ENCODE data around the gene PRKG2. TPM values are rescaled to one million over a fixed set of nuclear protein-coding genes. Genes with fewer than 3 reads are reported as not detected.
A peak's percentile ranks its signal among the peaks of the same experiment; 100 is the strongest.

Gene PRKG2
- total RNA-seq, 4 donors from 2014 or later: 0.34 to 1.7 (median 1.2) TPM

DNA sequence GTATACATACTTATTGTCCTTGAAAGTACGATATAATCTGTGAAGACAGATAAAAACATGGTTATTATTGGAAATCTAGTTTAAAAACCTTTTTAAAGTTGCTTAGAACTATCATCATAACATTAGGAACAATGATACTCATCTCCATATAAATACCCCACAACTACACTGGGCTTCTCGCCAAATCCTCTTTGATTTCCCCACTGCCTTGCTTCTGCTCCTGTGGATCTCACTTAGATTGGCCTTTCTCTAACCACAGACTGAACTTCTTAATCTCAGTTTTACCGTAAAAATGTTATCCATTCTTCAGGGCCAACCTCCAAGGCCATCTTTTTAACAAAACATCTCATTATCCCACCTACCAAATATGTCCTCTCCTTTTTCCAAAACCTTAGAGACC lies 77.6 kb downstream of the PRKG2 start:
- no peak for TF ChIP-seq POLR2A (IDR thresholded peaks at IDR 0.05)
- TF ChIP-seq, protein P1, sequence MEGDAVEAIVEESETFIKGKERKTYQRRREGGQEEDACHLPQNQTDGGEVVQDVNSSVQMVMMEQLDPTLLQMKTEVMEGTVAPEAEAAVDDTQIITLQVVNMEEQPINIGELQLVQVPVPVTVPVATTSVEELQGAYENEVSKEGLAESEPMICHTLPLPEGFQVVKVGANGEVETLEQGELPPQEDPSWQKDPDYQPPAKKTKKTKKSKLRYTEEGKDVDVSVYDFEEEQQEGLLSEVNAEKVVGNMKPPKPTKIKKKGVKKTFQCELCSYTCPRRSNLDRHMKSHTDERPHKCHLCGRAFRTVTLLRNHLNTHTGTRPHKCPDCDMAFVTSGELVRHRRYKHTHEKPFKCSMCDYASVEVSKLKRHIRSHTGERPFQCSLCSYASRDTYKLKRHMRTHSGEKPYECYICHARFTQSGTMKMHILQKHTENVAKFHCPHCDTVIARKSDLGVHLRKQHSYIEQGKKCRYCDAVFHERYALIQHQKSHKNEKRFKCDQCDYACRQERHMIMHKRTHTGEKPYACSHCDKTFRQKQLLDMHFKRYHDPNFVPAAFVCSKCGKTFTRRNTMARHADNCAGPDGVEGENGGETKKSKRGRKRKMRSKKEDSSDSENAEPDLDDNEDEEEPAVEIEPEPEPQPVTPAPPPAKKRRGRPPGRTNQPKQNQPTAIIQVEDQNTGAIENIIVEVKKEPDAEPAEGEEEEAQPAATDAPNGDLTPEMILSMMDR (IDR thresholded peaks at IDR 0.05): no peak
- H3K4me3 ChIP-seq (ENCODE audit: low read depth, poor library complexity, severe bottlenecking): no peak overlapping the region
- WGBS, 2 donors: 88 to 89% methylated on average over 3 of the region's 3 CpGs
- intact Hi-C loops (cut with DNase I; ENCODE audit: low total_unique reads): no loop called here
- no peak for DNase-seq (ENCODE audit: low spot score in 2 of 2)

DNA sequence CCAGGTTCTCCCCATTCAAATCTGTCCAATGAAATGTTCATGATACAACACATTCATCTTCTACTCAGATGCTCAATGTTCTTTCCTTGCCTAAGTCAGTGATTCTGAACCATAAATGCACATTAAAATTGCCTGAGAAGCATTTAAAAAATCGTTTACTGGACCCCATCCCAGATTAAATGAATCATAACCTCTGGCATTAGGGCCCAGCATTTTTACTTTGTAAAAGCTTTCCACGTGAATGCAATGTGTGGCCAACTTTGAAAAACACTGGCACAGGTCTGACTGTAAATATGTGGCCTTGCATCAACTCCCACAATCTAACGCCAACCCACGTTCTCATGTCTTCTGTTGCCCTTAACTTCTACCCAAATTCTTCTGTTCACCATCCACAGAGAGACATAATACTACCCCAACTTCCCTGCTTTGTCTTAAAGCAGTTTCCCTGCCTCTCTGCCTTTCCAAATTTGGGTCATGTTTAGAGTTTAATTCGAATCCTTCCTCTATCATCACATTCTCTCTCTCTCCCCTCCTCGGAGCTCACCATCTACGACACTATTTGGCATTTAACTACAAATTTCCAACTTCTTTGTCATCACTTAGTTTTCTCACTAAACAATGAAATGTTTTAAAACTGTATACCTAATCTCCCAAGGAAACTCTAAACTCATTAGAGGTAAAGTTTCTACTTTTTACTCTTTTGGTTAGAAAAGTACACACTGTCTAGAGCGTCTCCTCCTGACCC lies 78.7 kb downstream of the PRKG2 start:
- H3K4me3 ChIP-seq (ENCODE audit: low read depth, poor library complexity, severe bottlenecking): no peak overlapping the region
- DNase-seq (ENCODE audit: low spot score in 2 of 2): peak in 1 of 2 donors; percentile 63
- WGBS, 2 donors: 38 to 41% methylated on average over 8 of the region's 8 CpGs
- intact Hi-C loops (cut with DNase I; ENCODE audit: low total_unique reads): no loop called here
- TF ChIP-seq, protein P1 (IDR thresholded peaks at IDR 0.05): no peak
- TF ChIP-seq POLR2A (IDR thresholded peaks at IDR 0.05): no peak

DNA sequence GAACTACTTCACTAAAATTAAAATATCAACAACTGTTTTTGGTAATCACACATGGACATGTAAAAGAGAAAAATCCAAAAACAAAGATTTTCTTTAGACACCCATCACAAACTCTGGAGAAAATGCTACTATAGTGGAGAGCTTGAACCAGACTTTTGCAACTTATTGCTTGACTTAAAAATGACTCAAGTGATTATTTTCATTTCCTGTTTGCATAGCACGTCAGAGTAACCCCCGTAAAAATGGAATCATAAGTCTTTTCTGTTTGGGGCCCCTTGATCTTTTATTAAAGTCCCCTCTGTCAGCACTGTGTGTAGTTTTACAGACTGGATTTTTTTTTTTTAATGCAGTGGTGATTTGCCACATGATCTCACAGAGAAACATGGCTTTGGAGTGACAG lies 79.5 kb downstream of the PRKG2 start:
- 57% methylated on average over 2 of the region's 2 CpGs for WGBS, 2 donors
- no peak overlapping the region for H3K4me3 ChIP-seq (ENCODE audit: low read depth, poor library complexity, severe bottlenecking)
- intact Hi-C loops (cut with DNase I; ENCODE audit: low total_unique reads): no loop called here
- no peak for DNase-seq (ENCODE audit: low spot score in 2 of 2)
- TF ChIP-seq POLR2A (IDR thresholded peaks at IDR 0.05): no peak
- TF ChIP-seq, protein P1 (IDR thresholded peaks at IDR 0.05): no peak

DNA sequence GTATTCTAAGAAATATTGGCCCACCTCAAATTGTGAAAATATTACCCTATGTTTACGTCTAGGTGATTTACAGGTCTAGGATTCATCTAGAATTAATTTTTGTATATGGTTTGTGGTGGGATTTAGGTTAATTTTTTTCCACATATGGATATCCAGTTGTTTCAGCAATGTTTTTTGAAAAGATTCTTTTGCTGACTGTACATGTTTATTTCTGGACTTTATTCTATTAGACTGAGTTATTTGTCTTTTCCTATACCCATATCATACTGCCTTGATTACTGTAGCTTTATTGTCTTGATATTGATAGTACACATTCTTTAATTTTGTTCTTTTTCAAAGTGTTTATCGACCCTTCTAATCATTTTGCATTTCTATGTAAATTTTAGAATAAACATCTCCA lies 83.5 kb downstream of the PRKG2 start:
- intact Hi-C loops (cut with DNase I; ENCODE audit: low total_unique reads): no loop called here
- DNase-seq (ENCODE audit: low spot score in 2 of 2): no peak
- WGBS, 2 donors: 92 to 95% methylated on average over 2 of the region's 2 CpGs
- H3K4me3 ChIP-seq (ENCODE audit: low read depth, poor library complexity, severe bottlenecking): no peak overlapping the region
- no peak for TF ChIP-seq POLR2A (IDR thresholded peaks at IDR 0.05)
- TF ChIP-seq, protein P1 (IDR thresholded peaks at IDR 0.05): no peak

DNA sequence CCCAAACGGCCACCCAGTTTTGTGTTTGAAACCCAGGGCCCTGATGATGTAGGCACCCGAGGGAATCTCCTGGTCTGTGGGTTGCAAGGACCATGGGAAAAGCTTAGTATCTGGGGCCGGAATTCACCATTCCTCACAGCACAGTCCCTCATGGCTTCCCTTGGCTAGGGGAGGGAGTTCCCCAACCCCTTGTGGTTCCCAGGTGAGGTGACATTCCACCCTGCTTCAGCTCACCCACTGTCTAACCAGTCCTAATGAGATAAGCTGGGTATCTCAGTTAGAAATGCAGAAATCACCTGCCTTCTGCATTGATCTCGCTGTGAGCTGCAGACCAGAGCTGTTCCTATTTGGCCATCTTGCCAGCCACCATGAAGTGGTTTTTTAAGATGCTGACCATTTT lies 84.0 kb downstream of the PRKG2 start:
- H3K4me3 ChIP-seq (ENCODE audit: low read depth, poor library complexity, severe bottlenecking): no peak overlapping the region
- WGBS, 2 donors: 84 to 86% methylated on average over 4 of the region's 4 CpGs
- no peak for DNase-seq (ENCODE audit: low spot score in 2 of 2)
- intact Hi-C loops (cut with DNase I; ENCODE audit: low total_unique reads): no loop called here
- TF ChIP-seq, protein P1 (IDR thresholded peaks at IDR 0.05): no peak
- TF ChIP-seq POLR2A (IDR thresholded peaks at IDR 0.05): no peak

DNA sequence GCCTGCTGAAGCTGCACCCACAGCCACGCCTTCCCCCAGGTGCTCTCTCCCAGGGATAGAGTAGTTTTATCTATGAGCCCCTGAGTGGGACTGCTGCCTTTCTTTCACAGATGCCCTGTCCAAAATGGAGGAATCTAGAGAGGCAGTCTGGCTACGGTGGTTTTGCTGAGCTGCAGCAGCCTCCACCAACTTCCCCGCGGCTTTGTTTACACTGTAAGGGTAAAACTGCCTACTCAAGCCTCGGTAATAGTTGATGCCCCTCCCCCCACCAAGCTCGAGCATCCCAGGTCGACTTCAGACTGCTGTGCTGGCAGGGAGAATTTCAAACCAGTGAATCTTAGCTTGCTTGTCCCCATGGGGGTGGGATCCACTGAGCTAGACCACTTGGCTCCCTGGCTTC lies 84.5 kb downstream of the PRKG2 start:
- DNase-seq (ENCODE audit: low spot score in 2 of 2): no peak
- TF ChIP-seq, protein P1 (IDR thresholded peaks at IDR 0.05): no peak
- TF ChIP-seq POLR2A (IDR thresholded peaks at IDR 0.05): no peak
- intact Hi-C loops (cut with DNase I; ENCODE audit: low total_unique reads): no loop called here
- WGBS, 2 donors: 77 to 83% methylated on average over 7 of the region's 7 CpGs
- H3K4me3 ChIP-seq (ENCODE audit: low read depth, poor library complexity, severe bottlenecking): no peak overlapping the region

Measured in lower leg skin (tissue), 4 donors.